NCI-H2107 (cell line): ENCODE data around the gene HNF1B.
"Not testable (repeated sequence)": the region's sequence is repeated elsewhere in the genome, so short reads cannot be mapped to it uniquely, and the experiment has no call there.

Experiments used
- DNase-seq: peaks from one replicate; lab custom pipeline; 2025; lab: John Stamatoyannopoulos, UW

The HNF1B gene, protein sequence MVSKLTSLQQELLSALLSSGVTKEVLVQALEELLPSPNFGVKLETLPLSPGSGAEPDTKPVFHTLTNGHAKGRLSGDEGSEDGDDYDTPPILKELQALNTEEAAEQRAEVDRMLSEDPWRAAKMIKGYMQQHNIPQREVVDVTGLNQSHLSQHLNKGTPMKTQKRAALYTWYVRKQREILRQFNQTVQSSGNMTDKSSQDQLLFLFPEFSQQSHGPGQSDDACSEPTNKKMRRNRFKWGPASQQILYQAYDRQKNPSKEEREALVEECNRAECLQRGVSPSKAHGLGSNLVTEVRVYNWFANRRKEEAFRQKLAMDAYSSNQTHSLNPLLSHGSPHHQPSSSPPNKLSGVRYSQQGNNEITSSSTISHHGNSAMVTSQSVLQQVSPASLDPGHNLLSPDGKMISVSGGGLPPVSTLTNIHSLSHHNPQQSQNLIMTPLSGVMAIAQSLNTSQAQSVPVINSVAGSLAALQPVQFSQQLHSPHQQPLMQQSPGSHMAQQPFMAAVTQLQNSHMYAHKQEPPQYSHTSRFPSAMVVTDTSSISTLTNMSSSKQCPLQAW

DNA sequence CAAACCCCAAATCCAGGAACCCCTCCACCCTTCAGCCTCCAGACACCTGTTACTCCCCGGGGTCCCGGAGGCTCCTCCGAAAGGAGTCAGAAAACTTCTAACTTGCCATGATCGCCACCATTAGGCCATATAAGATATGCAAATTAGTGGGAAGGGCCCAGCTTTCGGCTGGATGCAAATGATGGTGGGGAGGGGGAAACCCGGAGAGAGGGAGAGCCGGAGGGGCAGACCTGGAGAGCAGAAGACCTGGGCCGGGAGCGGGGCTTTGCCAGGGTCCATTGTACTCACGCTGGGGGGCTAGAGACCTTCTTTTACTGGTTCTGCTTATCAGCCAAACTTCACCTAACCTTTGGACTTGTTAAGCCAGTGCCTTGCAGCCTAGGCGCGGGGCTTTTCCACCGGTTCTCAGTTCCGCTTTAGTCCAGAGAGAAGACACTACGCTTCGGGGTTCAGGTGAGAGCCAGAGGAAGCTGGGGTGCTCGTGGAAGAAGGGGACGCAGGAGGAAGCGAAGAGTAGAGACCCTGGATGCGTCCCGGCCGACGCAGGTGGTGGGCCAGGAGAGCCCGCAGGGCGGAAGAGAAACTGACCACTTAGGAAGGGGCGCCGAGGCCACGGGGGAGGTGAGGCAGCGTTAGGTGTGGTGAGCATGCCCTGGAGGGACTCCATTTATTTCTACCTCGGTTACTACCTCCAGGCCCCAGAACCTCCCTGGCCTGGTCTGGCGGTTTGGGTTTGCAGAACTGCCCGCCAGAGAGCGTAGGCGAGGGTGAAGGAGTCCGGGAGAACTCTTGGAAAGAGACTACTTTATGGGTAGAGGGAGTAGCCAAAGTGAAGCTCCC is at the start of gene HNF1B:
HNF1B (minus strand) TSS at position 99 of the 840 bp plus-strand sequence. CDS start 175 bp downstream, outside the sequence.
- no peak for DNase-seq

DNA sequence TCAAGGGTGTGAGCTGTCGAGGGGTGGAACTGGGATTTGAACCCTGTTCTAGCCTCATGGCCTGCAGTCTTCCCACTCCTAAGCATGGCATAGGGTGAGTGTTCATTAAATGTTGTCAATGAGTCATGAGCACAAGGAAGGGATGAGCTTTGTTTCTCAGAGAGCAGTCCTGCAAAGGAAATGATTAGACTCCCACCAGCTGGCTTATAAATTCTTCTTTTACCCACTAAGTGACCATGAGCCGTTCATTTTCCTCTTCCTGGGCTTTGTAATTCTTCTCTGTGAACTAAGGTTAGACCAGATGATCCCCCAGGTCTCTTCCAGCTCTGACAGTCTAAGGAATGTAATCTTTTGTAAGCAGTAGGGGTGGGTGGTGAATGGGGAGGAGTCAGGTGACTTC is 47.9 kb upstream of the HNF1B start:
- no peak for DNase-seq

DNA sequence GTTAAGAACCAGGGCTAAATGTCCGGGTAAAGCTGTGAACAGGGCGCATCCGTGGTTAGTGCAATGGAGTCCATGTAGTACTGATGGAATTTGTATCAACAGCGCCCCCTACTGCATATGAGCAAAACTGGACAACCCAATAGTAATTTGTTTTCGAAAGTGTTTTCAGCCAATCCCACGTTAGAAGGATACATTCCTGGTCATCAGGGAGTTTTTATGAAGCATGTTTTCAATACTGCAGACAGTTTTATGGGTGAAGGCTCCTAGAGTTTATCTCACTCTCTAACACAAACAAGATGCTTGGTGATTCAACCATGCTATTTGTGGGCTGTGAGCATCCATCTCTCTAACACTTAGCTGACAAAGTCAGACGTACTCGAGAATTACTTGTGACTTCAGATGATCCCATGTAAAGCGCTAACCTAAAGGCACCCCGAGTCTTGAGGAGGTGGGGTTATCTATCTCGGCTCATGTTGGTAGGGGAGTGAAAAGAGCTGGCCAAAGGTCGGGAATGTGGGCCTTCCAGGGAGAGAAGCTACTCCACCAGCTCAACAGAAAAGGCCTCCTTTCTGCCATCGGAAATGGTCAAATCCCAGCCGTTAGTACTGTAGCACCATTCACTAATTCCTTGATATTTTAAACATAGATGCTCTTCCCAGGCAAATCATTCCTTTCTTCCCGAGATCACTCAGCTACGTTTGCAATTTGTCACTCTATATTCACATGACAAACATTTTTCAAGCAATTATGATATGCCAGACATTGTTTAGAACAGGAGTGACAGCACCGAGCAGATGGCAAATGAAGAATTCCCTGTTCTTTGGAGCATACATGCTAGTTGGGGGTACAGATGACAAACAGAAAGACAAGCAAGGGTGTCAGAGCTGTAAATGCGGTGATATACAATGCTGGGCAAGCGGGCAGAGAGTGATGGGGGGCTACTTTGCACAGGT is 46.9 kb upstream of the HNF1B start:
- DNase-seq, result no peak

DNA sequence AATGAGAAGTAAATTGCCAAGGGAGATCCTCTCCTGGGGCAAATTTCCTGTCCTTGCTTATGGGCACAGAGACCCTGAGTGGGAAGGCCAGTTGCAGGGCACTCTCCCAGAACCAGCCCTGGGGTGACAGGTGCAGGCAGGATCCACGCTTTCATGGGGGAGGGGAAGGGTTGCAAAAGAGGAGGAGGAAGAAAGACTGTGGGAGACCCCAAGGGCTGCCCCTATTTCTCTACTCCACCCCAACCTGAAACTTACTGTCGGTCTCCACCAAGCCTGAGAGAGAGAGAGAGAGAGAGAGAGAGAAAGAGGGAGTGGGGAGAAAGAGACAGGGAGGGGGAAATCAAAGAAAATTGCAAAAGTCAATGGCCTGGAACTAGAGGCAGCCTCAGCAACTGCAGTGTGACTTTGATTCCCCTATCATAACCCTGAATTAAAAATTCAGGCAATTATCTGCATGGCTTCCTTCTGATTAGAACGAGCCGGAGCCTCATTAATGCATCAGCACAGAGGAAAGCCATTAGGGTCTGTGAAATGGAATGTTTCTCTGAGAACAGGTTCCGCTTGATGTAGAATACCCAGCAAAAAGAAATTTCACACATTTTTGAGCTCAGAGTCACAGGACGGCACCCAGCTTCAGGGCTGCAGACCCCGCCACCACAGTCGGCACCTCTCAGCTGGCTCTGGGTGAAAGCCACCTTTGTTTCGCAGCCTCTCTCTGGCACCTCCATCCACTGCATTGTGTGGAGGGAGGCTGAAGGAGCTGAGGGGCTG is 45.1 kb upstream of the HNF1B start:
- no peak for DNase-seq

DNA sequence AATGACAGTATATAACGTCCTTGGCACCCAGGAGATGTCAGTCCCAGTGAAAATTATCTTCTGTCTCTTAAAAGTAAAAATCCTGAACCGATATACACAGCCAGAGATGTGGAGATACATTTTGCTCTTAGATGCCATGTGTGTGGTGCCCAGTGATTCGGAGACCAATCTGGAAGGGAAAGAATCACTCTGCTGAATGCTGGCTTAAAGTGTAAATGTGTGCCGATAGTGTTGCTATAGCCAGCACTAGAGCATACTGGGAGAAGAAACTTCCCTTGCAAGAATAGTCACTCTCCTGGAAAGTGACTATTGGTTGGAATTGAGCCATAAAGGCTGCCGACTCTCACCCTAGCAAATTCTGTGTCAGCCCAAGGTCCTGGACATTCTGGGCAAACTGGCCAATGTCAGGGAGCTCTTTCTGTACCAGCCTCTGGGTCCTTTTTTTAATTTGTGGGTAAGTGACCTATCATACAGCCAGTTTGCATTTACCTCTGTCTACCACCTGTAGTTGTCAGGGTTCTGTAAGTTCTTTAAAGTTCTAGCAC is 44.2 kb upstream of the HNF1B start:
- no peak for DNase-seq

DNA sequence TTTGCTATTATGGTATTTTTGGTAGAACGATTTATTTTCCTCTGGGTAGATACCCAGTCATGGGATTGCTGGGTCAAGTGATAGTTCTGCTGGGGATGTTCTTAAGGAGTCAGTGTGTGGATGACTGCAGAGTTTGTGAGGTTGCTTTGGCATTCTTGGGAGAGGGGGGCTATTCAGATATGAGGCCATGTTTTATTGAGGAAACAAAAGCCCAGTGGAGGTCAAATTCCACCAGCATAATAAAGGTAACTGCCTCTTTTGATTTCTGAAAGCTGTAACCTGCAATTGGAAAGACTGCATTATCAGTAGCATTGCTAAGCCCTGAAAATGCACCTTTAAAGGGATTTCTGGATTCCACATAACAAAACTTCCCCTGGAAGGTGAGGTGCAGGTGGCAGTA is 43.7 kb upstream of the HNF1B start:
- DNase-seq, result no peak

DNA sequence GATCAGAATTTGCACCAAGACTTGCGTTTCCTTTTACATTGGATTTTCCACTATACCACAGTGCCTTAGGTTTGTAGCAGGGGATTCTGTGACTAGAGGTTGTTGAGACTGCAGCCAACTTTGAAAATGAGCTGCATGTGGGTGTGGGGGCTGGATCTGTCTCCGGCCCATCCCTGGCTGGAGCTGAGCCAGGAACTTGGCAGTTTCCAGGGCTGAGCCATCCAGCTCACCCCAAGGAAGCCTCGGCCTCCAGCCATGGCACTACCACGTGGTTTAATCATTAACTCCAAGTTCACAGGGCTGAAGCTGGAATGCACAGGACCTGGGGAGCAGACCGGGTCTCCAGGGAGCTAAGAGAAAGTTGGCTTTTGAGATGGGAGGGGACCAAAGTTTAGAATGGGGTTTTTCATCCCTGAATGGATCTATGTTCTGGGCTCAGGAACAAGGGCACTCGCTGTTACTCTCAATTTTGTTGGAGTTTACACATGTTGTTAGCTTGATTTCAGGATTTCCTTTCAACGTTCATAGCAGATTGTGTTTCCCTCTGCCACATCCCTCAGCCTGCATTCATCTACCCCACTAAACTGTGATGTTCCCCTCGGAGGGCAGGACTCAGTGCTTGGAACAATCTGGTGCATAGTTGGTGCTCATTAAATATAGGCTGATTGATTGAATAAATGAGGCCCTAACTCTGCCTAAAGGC is 42.3 kb upstream of the HNF1B start:
- no peak for DNase-seq

DNA sequence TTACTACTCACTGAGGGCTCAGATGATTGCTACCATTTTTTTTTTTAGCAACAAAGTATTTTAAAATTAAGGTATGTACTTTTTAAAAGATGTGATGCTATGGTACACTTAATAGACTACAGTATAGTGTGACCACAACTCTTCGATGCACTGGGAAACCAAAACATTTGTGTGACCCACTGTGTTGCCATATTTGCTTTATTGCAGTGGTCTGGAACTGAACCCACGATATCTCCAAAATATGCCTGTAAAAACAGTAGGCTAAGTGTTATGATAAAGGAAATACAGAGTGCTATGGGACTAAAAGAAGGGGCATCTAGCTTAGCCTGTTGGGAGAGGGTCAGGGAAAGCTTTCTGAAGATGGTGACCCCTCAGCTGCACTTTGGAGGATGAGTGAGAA is 41.6 kb upstream of the HNF1B start:
- DNase-seq, result no peak

DNA sequence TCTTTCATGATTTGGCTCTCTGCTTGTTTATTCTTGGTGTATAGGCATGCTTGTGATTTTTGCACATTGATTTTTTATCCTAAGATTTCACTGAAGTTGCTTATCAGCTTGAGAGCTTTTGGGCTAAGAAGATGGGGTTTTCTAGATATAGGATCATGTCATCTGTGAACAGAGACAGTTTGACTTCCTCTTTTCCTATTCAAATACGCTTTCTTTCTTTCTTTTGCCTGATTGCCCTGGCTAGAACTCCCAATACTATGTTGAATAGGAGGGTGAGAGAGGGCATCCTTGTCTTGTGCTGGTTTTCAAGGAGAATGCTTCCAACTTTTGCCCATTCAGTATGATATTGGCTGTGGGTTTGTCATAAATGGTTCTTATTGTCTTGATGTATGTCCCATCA is 37.6 kb upstream of the HNF1B start:
- DNase-seq, result not testable (repeated sequence)

DNA sequence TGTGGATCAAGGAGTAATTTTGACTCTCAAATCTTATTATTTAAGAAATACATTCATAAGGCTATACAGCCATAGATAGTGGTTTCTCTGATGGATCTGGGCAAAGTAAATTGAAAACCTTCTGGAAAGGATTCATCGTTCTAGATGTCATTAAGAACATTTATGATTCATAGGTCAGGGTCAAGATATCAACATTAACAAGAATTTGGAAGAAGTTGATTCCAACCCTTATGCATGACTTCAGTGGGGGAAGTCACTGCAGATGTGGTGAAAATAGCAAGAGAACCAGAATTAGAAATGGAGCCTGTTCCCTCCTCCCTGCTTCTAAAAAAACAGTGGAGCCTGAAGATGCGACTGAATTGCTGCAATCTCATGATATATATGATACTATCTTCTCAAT is 36.6 kb upstream of the HNF1B start:
- DNase-seq, result no peak

DNA sequence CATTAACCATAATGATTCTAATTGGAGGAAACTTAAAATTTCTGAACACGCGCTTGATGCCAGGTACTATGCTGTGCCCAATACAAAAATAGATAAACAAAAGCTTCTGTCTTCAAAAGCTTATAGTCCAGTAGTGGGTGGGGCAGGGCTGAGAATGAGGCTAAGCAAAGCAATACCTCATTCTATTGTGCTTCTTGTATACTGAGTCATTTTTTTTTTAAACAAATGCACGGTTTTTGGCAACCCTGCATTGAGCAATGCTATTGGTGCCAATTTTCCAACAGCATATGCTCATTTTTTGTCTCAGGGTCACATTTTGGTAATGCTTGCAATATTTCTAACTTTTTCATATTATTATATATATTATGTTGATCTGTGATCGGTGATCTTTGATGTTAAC is 34.7 kb upstream of the HNF1B start:
- no peak for DNase-seq

DNA sequence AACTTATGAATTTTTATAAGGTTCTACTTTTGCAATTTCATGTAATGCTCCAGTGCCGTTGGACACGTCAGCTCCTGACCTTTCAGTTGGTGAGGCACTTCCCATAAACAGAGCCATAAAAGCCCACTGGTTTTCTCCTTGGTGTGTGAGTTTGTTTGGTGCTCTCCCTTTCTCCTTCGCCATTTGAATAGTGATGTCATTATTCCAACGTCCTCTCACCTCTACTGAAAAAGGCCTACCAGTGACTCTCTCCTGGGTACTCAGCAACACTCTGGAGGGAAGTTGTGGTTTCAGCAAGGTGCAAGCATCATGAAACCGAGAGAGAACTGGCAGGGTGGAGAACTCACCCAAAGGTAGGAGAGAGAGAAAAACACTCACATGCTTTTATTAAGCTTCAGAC is 29.6 kb upstream of the HNF1B start:
- no peak for DNase-seq

DNA sequence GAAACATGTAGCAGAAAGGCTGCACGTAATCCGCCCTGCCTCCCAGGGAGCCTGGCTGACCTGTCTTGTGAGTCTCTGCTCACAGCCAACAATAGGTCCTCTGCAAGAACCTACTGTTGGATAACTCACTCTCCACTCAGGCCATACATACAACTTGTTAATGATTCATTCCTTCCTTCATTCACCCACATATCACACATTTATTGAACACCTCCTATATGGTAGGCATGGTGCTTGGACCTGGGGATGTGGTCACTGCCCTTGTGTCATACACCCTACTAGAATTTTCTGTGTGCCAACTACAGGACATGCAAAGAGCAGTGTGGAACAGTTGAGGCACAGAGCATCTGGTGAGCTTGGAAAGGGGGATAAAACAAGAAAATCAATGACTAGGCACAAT is 28.1 kb upstream of the HNF1B start:
- no peak for DNase-seq

DNA sequence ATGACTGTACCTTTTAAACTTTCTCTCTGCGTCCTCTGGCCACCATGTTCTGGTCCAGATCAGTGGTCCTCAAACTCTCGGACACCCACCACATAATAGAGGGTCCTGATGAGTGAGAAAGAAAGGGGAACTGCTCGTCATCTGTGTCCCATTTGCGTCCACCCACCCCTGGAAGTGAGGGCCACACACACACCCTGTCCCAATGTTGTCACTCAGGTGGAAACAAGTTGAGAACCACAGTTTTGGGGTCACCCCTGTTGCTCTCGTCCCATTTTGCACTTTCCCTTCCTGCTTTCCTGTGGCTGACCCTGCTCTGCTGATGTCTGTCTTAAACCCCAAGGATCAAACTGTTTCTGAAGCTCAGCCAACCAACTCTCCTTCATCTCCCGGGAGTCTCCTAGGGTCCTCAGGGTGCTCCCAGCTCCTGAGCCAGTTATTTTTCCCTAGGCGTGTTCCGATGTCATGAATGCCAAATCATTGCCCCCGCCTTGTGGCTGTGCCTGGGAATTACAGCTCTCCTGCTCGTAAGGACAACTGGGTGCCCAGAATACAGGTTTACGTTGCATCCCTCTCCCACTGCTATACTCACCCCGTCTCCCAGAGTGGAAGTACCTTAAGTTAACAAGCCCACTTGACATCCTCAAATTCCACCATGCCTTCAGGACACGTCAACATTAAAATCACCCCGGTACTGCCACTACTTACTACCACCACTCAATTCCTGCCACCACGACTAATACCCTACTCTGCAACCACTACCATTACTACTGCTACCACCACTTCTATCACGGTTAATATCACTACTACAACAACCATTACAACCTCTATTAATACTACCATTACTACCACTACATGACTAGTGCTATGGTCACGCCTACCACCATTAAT is 26.0 kb upstream of the HNF1B start:
- DNase-seq, result peak; percentile 17

DNA sequence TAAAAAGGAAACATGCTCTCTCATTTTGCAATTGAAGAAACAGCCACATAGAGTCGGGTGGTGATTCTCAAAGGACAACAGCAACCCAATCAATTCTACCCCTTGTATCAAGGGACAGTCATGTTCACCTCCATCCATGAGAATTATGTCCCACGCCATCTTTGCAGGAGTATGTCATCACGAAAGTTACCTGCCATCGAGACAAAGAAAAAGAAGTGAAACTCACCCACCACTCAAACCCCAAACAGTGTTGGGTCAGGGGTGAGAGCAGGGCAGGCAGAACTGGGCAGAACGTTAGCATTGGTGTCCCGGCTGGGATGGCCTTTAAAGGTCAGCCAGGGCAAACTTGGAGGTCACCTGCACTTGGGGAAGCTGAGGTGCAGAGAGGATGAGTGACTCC is 24.2 kb upstream of the HNF1B start:
- no peak for DNase-seq

DNA sequence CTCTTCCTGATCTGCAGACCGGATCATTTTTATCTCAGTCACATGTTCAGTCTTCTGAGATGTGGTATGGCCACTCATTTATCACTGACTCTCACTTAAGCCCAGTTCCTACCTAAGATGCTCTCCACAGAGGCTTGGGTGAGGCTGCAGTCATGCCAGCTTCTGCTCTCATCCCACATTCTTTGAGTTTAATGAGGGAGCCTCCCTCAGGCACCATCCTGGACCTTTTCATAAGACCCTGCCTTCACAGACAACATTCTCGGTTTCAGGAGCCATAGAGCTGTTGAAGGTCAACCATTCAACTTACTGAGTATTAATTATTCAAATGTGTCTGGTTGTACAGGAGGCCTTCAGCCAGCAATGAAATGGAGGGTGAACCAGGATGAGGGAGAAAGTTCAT is 23.6 kb upstream of the HNF1B start:
- DNase-seq, result no peak

DNA sequence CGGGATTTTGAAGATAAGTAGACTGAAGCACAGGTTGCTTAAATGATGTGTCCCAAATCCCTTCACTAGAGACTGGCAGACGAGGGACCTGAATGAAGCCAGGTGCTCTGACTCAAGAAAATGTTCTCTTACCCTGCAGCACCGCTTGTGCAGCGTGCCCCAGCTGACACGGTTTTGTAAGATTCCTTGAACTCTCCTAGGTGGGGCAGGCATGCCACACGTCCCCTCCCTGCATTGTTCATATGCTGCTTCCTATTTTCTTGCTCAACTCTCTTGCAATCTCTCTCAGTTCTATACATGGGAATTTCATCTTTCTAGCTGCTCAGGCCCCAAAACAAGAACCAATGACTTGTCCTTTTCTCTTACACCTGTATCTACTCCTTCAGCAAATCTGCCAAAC is 22.1 kb upstream of the HNF1B start:
- no peak for DNase-seq

DNA sequence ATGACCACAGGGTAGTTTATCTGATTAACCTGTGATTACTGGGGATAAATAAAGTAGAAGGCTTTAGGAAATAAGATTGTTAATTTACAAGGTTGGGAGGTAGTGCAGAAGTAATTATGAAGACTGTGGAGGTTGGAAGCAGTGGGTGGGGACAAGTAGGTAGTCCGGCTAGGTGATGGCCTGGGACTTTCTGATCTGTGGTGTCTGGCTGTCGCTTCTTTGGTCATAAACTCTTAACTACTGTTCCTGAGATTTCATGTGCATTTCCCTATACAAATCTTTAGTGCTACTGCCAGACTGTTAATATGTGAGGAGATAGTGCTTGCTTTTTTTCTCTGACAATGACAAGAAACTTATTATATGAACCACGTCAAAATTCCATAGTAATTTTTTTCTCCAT is 19.5 kb upstream of the HNF1B start:
- DNase-seq, result no peak

DNA sequence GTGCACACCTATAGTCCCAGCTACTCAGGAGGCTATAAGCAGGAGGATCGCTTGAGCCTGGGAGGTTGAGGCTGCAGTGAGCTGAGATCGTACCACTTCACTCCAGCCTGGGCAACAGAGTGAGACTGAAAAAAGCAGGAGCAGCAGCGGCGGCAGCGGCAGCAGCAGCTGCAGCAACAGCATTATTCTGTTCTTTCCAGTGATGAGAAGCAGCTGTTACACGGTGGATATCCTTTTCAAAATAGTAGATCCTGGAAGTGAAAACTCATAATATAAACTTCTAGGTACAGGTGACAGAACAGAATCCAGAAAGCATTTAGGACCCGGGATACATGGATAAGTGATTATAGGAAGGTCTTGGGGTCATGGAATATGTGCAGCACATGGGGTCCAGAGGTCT is 17.8 kb upstream of the HNF1B start:
- DNase-seq, result no peak
